Measurements from ENCODE around the gene PTAR1. TPM values are rescaled to one million over a fixed set of nuclear protein-coding genes. Genes with fewer than 3 reads are reported as not detected.
A peak's percentile ranks its signal among the peaks of the same experiment; 100 is the strongest.

Gene PTAR1
- total RNA-seq, 1 donor from 2014 or later: 59.7 TPM

GRCh38 chr9:69757996-69758675, 1.7 kb downstream of the PTAR1 start:
- Histone ChIP-seq H3K4me3 (ENCODE audit: low read depth, low read length) (peak overlapping the region; percentile 74), H3K36me3 (ENCODE audit: control insufficient read depth, insufficient read depth, low read length) (no peaks in the 10 kb centered on the region), H3K27me3 (ENCODE audit: control insufficient read depth, insufficient read depth, low read length) (no peaks in the 10 kb centered on the region)
- TF ChIP-seq CTCF (IDR thresholded peaks at IDR 0.05; ENCODE audit: insufficient read depth, low read length, poor library complexity, severe bottlenecking): no peak
- no peak for DNase-seq (ENCODE audit: low read depth)

GRCh38 chr9:69755205-69755604, 4.6 kb downstream of the PTAR1 start:
- TF ChIP-seq CTCF (IDR thresholded peaks at IDR 0.05; ENCODE audit: insufficient read depth, low read length, poor library complexity, severe bottlenecking): no peak
- Histone ChIP-seq H3K27me3 (ENCODE audit: control insufficient read depth, insufficient read depth, low read length) (no peaks in the 10 kb centered on the region), H3K36me3 (ENCODE audit: control insufficient read depth, insufficient read depth, low read length) (no peaks in the 10 kb centered on the region)

GRCh38 chr9:69753830-69754229, 6.0 kb downstream of the PTAR1 start:
- no peak overlapping the region for H3K4me3 ChIP-seq (ENCODE audit: low read depth, low read length)
- no peaks in the 10 kb centered on the region for H3K27me3 ChIP-seq (ENCODE audit: control insufficient read depth, insufficient read depth, low read length)
- DNase-seq (ENCODE audit: low read depth): no peak
- no peak for TF ChIP-seq CTCF (IDR thresholded peaks at IDR 0.05; ENCODE audit: insufficient read depth, low read length, poor library complexity, severe bottlenecking)
- no peaks in the 10 kb centered on the region for H3K36me3 ChIP-seq (ENCODE audit: control insufficient read depth, insufficient read depth, low read length)

More at GRCh38 chr9:69755205-69755604, 4.6 kb downstream of the PTAR1 start:
- no peak overlapping the region for H3K4me3 ChIP-seq (ENCODE audit: low read depth, low read length)
- no peak for DNase-seq (ENCODE audit: low read depth)

GRCh38 chr9:69750085-69750484, 9.7 kb downstream of the PTAR1 start:
- TF ChIP-seq CTCF (IDR thresholded peaks at IDR 0.05; ENCODE audit: insufficient read depth, low read length, poor library complexity, severe bottlenecking): no peak
- Histone ChIP-seq H3K27me3 (ENCODE audit: control insufficient read depth, insufficient read depth, low read length) (no peaks in the 10 kb centered on the region), H3K4me3 (ENCODE audit: low read depth, low read length) (no peak overlapping the region), H3K36me3 (ENCODE audit: control insufficient read depth, insufficient read depth, low read length) (no peaks in the 10 kb centered on the region)
- no peak for DNase-seq (ENCODE audit: low read depth)

- no peak overlapping the region for H3K4me3 ChIP-seq (ENCODE audit: low read depth, low read length)
- no peak for DNase-seq (ENCODE audit: low read depth)
- H3K36me3 ChIP-seq (ENCODE audit: control insufficient read depth, insufficient read depth, low read length): no peaks in the 10 kb centered on the region
- H3K27me3 ChIP-seq (ENCODE audit: control insufficient read depth, insufficient read depth, low read length): no peaks in the 10 kb centered on the region
- TF ChIP-seq CTCF (IDR thresholded peaks at IDR 0.05; ENCODE audit: insufficient read depth, low read length, poor library complexity, severe bottlenecking): no peak
These were observed 11.5 kb downstream of the PTAR1 start for GRCh38 chr9:69748304-69748703.

Measured in kidney epithelial cell (primary cell).